Measurements from ENCODE around the gene KDM4E.

- TF ChIP-seq, protein P1, sequence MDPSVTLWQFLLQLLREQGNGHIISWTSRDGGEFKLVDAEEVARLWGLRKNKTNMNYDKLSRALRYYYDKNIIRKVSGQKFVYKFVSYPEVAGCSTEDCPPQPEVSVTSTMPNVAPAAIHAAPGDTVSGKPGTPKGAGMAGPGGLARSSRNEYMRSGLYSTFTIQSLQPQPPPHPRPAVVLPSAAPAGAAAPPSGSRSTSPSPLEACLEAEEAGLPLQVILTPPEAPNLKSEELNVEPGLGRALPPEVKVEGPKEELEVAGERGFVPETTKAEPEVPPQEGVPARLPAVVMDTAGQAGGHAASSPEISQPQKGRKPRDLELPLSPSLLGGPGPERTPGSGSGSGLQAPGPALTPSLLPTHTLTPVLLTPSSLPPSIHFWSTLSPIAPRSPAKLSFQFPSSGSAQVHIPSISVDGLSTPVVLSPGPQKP (IDR thresholded peaks at IDR 0.05; ENCODE audit: low read depth, low read length): no peak
- TF ChIP-seq POLR2A (IDR thresholded peaks at IDR 0.05; ENCODE audit: low read depth, low read length) (no peak), CEBPB (IDR thresholded peaks at IDR 0.05; ENCODE audit: borderline replicate concordance in 1 of 2, low read depth in 2 of 2, low read length in 2 of 2) (no peak), CTCF (IDR thresholded peaks at IDR 0.05 in 2 of 3, conservative IDR thresholded peaks at IDR 0.05 in 1 of 3; ENCODE audit: control insufficient read depth in 2 of 3, extremely low read depth in 1 of 3, insufficient read depth in 1 of 3, low read depth in 3 of 3, low read length in 3 of 3) (no peak), USF2 (IDR thresholded peaks at IDR 0.05; ENCODE audit: borderline replicate concordance, low read depth, low read length) (no peak), SMC3 (IDR thresholded peaks at IDR 0.05; ENCODE audit: borderline replicate concordance, low read length) (no peak), NRF1 (conservative IDR thresholded peaks at IDR 0.05; ENCODE audit: low read depth, low read length) (no peak), NFYA (IDR thresholded peaks at IDR 0.05; ENCODE audit: borderline replicate concordance, low read depth, low read length) (no peak)
- TF ChIP-seq, protein P2, sequence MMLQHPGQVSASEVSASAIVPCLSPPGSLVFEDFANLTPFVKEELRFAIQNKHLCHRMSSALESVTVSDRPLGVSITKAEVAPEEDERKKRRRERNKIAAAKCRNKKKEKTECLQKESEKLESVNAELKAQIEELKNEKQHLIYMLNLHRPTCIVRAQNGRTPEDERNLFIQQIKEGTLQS (IDR thresholded peaks at IDR 0.05; ENCODE audit: borderline replicate concordance, extremely low read depth, low read depth, low read length): no peak
Observed at GRCh38 chr11:95011376-95011775, 13.7 kb upstream of the KDM4E start.

All from GM12878 (cell line).